Measurements from ENCODE around the gene IER5L. TPM values are rescaled to one million over a fixed set of nuclear protein-coding genes. Genes with fewer than 3 reads are reported as not detected.

IER5L gene
- total and polyA plus RNA-seq, 12 donors, result 0.46 to 168 (median 18.6) TPM

GRCh38 chr9:129218272-129218625 is 40.2 kb upstream of the IER5L start:
- no peaks in the 10 kb centered on the region for H3K36me3 ChIP-seq (replicated peaks in 1 of 2)
- H3K4me3 ChIP-seq, result no peak overlapping the region
- no peak for DNase-seq
- intact Hi-C loops (cut with DNase I), result no loop called here
- H3K4me1 ChIP-seq (replicated peaks in 1 of 2), result peaks cover 0 to under 1% of the 10 kb centered on the region in 2 donors
- WGBS, 4 donors, result 60 to 79% (median 67%) methylated on average over 1 to 6 of the region's 6 CpGs
- no peaks in the 10 kb centered on the region for H3K9me3 ChIP-seq (replicated peaks in 1 of 3)
- TF ChIP-seq, protein P1, sequence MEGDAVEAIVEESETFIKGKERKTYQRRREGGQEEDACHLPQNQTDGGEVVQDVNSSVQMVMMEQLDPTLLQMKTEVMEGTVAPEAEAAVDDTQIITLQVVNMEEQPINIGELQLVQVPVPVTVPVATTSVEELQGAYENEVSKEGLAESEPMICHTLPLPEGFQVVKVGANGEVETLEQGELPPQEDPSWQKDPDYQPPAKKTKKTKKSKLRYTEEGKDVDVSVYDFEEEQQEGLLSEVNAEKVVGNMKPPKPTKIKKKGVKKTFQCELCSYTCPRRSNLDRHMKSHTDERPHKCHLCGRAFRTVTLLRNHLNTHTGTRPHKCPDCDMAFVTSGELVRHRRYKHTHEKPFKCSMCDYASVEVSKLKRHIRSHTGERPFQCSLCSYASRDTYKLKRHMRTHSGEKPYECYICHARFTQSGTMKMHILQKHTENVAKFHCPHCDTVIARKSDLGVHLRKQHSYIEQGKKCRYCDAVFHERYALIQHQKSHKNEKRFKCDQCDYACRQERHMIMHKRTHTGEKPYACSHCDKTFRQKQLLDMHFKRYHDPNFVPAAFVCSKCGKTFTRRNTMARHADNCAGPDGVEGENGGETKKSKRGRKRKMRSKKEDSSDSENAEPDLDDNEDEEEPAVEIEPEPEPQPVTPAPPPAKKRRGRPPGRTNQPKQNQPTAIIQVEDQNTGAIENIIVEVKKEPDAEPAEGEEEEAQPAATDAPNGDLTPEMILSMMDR (IDR thresholded peaks at IDR 0.05), result no peak
- TF ChIP-seq POLR2A (IDR thresholded peaks at IDR 0.05), result no peak
- H3K27ac ChIP-seq, result no peak overlapping the region
- H3K27me3 ChIP-seq, result no peaks in the 10 kb centered on the region

DNA sequence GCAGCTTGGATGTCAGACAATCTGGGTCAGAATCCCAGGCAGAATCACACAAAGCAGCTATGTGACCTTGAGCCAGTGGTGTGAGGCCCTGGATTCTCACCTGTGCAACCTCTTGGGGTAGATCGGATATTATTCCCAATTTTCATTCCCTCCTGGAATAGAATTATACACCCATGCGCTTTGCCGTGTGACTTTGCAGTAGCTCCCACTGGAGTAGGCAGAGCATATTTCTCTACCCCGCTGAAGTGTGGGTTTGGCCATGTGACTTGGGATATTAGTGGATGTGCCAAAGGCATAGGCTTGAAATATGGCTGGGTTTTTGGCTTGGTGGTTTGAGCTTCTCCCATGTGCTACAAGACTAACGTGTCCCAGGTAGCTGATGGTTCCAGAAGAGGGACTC is 35.5 kb upstream of the IER5L start:
- intact Hi-C loops (cut with DNase I), result no loop called here
- Histone ChIP-seq H3K4me3 (no peak overlapping the region), H3K27me3 (no peaks in the 10 kb centered on the region), H3K36me3 (replicated peaks in 1 of 2) (no peaks in the 10 kb centered on the region), H3K4me1 (replicated peaks in 1 of 2) (no peaks in the 10 kb centered on the region), H3K9me3 (replicated peaks in 1 of 3) (no peaks in the 10 kb centered on the region), H3K27ac (no peak overlapping the region)
- 89 to 95% (median 91%) methylated on average over 5 of the region's 5 CpGs for WGBS, 4 donors
- no peak for TF ChIP-seq POLR2A (IDR thresholded peaks at IDR 0.05)
- TF ChIP-seq, protein P1 (IDR thresholded peaks at IDR 0.05), result no peak
- DNase-seq, result no peak

DNA sequence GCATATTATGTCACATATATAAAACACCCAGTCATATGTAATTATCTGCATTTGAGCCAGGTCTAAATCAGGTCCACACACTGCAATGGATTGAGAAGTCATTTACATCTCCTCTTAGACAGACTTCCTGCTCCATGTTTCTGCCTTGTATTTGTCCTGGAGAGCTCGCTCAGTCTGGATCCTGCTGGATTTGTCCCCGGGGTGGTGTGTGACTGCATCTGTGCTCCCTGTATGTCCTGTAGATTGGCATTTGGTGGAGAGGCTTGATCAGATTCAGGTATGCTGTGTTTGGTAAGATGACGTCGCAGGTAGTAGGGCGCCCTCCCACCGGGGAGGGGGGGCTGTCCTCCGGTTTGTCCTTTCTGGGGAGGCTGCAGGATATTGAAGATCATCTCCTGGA is 33.6 kb upstream of the IER5L start:
- TF ChIP-seq, protein P1 (IDR thresholded peaks at IDR 0.05), result no peak
- TF ChIP-seq POLR2A (IDR thresholded peaks at IDR 0.05), result no peak
- no peak overlapping the region for H3K27ac ChIP-seq
- intact Hi-C loops (cut with DNase I), result no loop called here
- no peak overlapping the region for H3K4me3 ChIP-seq
- DNase-seq, result no peak
- H3K4me1 ChIP-seq (replicated peaks in 1 of 2), result no peaks in the 10 kb centered on the region
- H3K36me3 ChIP-seq (replicated peaks in 1 of 2), result no peaks in the 10 kb centered on the region
- no peaks in the 10 kb centered on the region for H3K9me3 ChIP-seq (replicated peaks in 1 of 3)
- WGBS, 4 donors, result 75 to 83% (median 80%) methylated on average over 7 of the region's 7 CpGs
- no peaks in the 10 kb centered on the region for H3K27me3 ChIP-seq

- Histone ChIP-seq H3K4me1 (replicated peaks in 1 of 2) (no peaks in the 10 kb centered on the region), H3K27ac (no peak overlapping the region), H3K36me3 (replicated peaks in 1 of 2) (no peaks in the 10 kb centered on the region), H3K4me3 (no peak overlapping the region), H3K27me3 (no peaks in the 10 kb centered on the region), H3K9me3 (replicated peaks in 1 of 3) (no peaks in the 10 kb centered on the region)
- WGBS, 4 donors, result 73 to 85% (median 80%) methylated on average over 4 to 5 of the region's 5 CpGs
- DNase-seq, result no peak
- intact Hi-C loops (cut with DNase I), result no loop called here
- TF ChIP-seq, protein P1 (IDR thresholded peaks at IDR 0.05), result no peak
- TF ChIP-seq POLR2A (IDR thresholded peaks at IDR 0.05), result no peak
These were observed 32.1 kb upstream of the IER5L start for GRCh38 chr9:129210125-129210524.
